ENCODE results near the gene TRIL. TPM values are rescaled to one million over a fixed set of nuclear protein-coding genes. Genes with fewer than 3 reads are reported as not detected.

The TRIL gene
- total and polyA plus RNA-seq, 2 donors (not counting 3 experiments of a cell fraction or from before 2014, with no cell fraction given): 0.52 to 1.8 TPM

GRCh38 chr7:28937103-28937502 is 21.0 kb downstream of the TRIL start:
- H3K79me2 ChIP-seq (ENCODE audit: control insufficient read depth, insufficient read depth, low read length): no peaks in the 10 kb centered on the region
- H3K4me2 ChIP-seq (ENCODE audit: insufficient read depth, low read length): no peak overlapping the region
- H3K9me3 ChIP-seq (replicated peaks; ENCODE audit: control insufficient read depth, insufficient read depth, low read length): no peaks in the 10 kb centered on the region
- no peak overlapping the region for H3K27ac ChIP-seq (ENCODE audit: insufficient read depth, low read depth, low read length)
- no TSS peak for BruUV-seq (replicated peaks)
- no peaks in the 10 kb centered on the region for H4K20me1 ChIP-seq (replicated peaks; ENCODE audit: control insufficient read depth, extremely low read depth, insufficient read depth, low read length)
- H3K4me3 ChIP-seq (replicated peaks in 1 of 3; ENCODE audit: insufficient read depth in 1 of 3, low read depth in 1 of 3, low read length in 3 of 3): no peak overlapping the region
- no peak overlapping the region for H2AFZ ChIP-seq (ENCODE audit: low read depth, low read length)
- no peaks in the 10 kb centered on the region for H3K9me1 ChIP-seq (replicated peaks; ENCODE audit: control insufficient read depth, extremely low read depth, insufficient read depth, low read length)
- no peak overlapping the region for H3K9ac ChIP-seq (replicated peaks; ENCODE audit: extremely low read depth, insufficient read depth, low read length)
- dilution Hi-C loops (cut with MboI; ENCODE audit: extremely low pct_ligation_motif_present, low sequenced_read_pairs): no loop called here
- POLR2A ChIA-PET: no interaction called here
- peaks cover 13% of the 10 kb centered on the region for H3K4me1 ChIP-seq (ENCODE audit: control insufficient read depth, extremely low read depth, insufficient read depth, low read length)
- intact Hi-C loops (cut with micrococcal nuclease): no loop called here
- DNase-seq (ENCODE audit: low read depth, low spot score) (no peak), FAIRE-seq (no peak)
- no peaks in the 10 kb centered on the region for H3K36me3 ChIP-seq (ENCODE audit: control insufficient read depth in 2 of 2, extremely low read depth in 1 of 2, insufficient read depth in 2 of 2, low read length in 2 of 2)
- CTCF ChIA-PET: interaction anchor here (1.0 to 7.0 kb wide), 6 partner anchors 10 to 472 kb away, joined by 3 to 63 read pairs (median 8); no protein-coding TSS in a partner anchor
- TF ChIP-seq JUN (IDR thresholded peaks at IDR 0.05; ENCODE audit: borderline replicate concordance, insufficient read depth, insufficient read length, low read depth): no peak
- no peak for TF ChIP-seq GATA2 (IDR thresholded peaks at IDR 0.05; ENCODE audit: insufficient read depth, insufficient read length, low read depth, low read length)
- no peak for TF ChIP-seq EZH2 (IDR thresholded peaks at IDR 0.05; ENCODE audit: borderline replicate concordance, low read depth, low read length, severe bottlenecking)
- TF ChIP-seq FOS (IDR thresholded peaks at IDR 0.05; ENCODE audit: borderline replicate concordance, insufficient read depth, low read length): no peak
- TF ChIP-seq MYC (IDR thresholded peaks at IDR 0.05; ENCODE audit: low read depth, low read length): no peak
- TF ChIP-seq CTCF (IDR thresholded peaks at IDR 0.05; ENCODE audit: extremely low read depth in 1 of 2, insufficient read depth in 1 of 2, low read depth in 1 of 2, low read length in 2 of 2): no peak
- TF ChIP-seq MAX (IDR thresholded peaks at IDR 0.05; ENCODE audit: insufficient read depth, insufficient read length): no peak
- no peaks in the 10 kb centered on the region for H3K27me3 ChIP-seq (ENCODE audit: control insufficient read depth in 2 of 2, insufficient read depth in 2 of 2, low read length in 2 of 2)

All from endothelial cell of umbilical vein (primary cell).